GM12878 (cell line): ENCODE data around the gene LDLRAP1. TPM values are rescaled to one million over a fixed set of nuclear protein-coding genes. Genes with fewer than 3 reads are reported as not detected.
"Not testable (repeated sequence)": the region's sequence is repeated elsewhere in the genome, so short reads cannot be mapped to it uniquely, and the experiment has no call there.

Experiments
- ATAC-seq: fragments of 200-7000 bp; cut with Tn5 transposase; 3 replicates; pipeline ENCODE4 v1.9.1; 2020; ENCODE audit warnings: mild to moderate bottlenecking, moderate library complexity
- BruUV-seq: library from RNA; stranded (reverse); fragments of 400-500 nt; replicated peaks from 2 replicates; lab custom pipeline; 2021; lab: Mats Ljungman, UMichigan
- CTCF ChIA-PET: fragments of 300-600 bp; sonication (Branson Sonifier 250); formaldehyde crosslinking; extraction: SDS; loops from one replicate; lab custom pipeline; 2021; ENCODE audit warnings: inconsistent platforms; lab: Yijun Ruan, JAX
- POLR2A ChIA-PET: fragments of 350-600 bp; formaldehyde crosslinking; extraction: SDS; loops from one replicate; lab custom pipeline; 2021; ENCODE audit warnings: inconsistent platforms; lab: Charles Lee
- RAD21 ChIA-PET: fragments of 300-600 bp; sonication (Branson Sonifier 250); formaldehyde crosslinking; loops from one replicate; lab custom pipeline; 2023; ENCODE audit warnings: antibody characterized with exemption; ENCODE audit not compliant: unreplicated experiment; lab: Charles Lee
- SMC1A ChIA-PET: fragments of 300-600 bp; sonication (Branson Sonifier 250); formaldehyde crosslinking; loops from one replicate; lab custom pipeline; 2023; ENCODE audit not compliant: unreplicated experiment, uncharacterized antibody; lab: Charles Lee
- DNase-seq: peaks from one replicate; pipeline ENCODE4 v3.0.0-alpha.2; 2011; ENCODE audit warnings: low read depth, low spot score
- FAIRE-seq: peaks from 3 replicates; lab custom pipeline; 2011; peaks lifted over from hg19 to GRCh38; lab: Jason Lieb, UNC
- H2AFZ ChIP-seq: 2 replicates; pipeline ENCODE4 v1.6.0; 2011; ENCODE audit warnings: low read depth, low read length, control low read depth; ENCODE audit not compliant: control insufficient read depth
- H3K27ac ChIP-seq: 2 replicates; pipeline ENCODE4 v1.5.1; 2011; ENCODE audit warnings: control low read depth; ENCODE audit not compliant: control insufficient read depth, insufficient read depth
- H3K27me3 ChIP-seq, 2 experiments: replicated peaks in 1 of 2; 2 replicates each; pipeline versions ENCODE4 v1.6.0 to v1.6.1; 2011; ENCODE audit warnings: low read length in 1 of 2; ENCODE audit not compliant: control insufficient read depth in 2 of 2, insufficient read depth in 2 of 2
- H3K36me3 ChIP-seq, 2 experiments: 2 replicates each; pipeline ENCODE4 v1.5.1; 2011; ENCODE audit warnings: low read length in 1 of 2; ENCODE audit not compliant: control insufficient read depth in 2 of 2, insufficient read depth in 2 of 2
- H3K4me1 ChIP-seq: 2 replicates; pipeline ENCODE4 v1.6.1; 2011; ENCODE audit warnings: mild to moderate bottlenecking, low read length, moderate library complexity, mixed read lengths; ENCODE audit not compliant: control insufficient read depth, insufficient read depth
- H3K4me2 ChIP-seq: 2 replicates; pipeline ENCODE4 v1.6.0; 2011; ENCODE audit warnings: control low read depth; ENCODE audit not compliant: control insufficient read depth, insufficient read depth
- H3K4me3 ChIP-seq: fragments of 200-600 bp; sonication (generic); 2 replicates; pipeline ENCODE4 v1.5.1; 2016
- H3K79me2 ChIP-seq: 2 replicates; pipeline ENCODE4 v1.6.0; 2011; ENCODE audit warnings: low read length; ENCODE audit not compliant: control insufficient read depth, insufficient read depth
- H3K9ac ChIP-seq: 2 replicates; pipeline ENCODE4 v1.8.0; 2011; ENCODE audit warnings: low read length, control low read depth, mixed read lengths; ENCODE audit not compliant: control insufficient read depth, insufficient read depth
- H3K9me3 ChIP-seq: replicated peaks from 3 replicates; pipeline ENCODE4 v1.5.1; 2011; ENCODE audit warnings: mild to moderate bottlenecking, low read length; ENCODE audit not compliant: control insufficient read depth, insufficient read depth
- H4K20me1 ChIP-seq: 2 replicates; pipeline ENCODE4 v1.6.0; 2011; ENCODE audit not compliant: control insufficient read depth, insufficient read depth
- FOXM1 ChIP-seq: IDR thresholded peaks from 2 replicates; pipeline ENCODE4 v1.6.1; 2012; ENCODE audit warnings: low read depth, mild to moderate bottlenecking, inconsistent platforms, low read length, moderate library complexity
- HCFC1 ChIP-seq: fragments of 150-350 bp; IDR thresholded peaks from 2 replicates; pipeline ENCODE4 v1.6.1; 2014; ENCODE audit warnings: low read length
- SPI1 ChIP-seq: IDR thresholded peaks from 2 replicates; pipeline ENCODE4 v1.6.1; 2011; ENCODE audit warnings: low read depth, mild to moderate bottlenecking, low read length, moderate library complexity, borderline replicate concordance; ENCODE audit not compliant: insufficient read depth
- WGBS: methylation state at CpG from one replicate; pipeline ENCODE4 v1.1.6; 2016; ENCODE audit warnings: low lambda C conversion rate; ENCODE audit not compliant: insufficient replicate concordance, insufficient coverage; ENCODE audit errors: missing lambda C conversion rate; 5-methylcytosine and 5-hydroxymethylcytosine counted together
- in situ Hi-C: fragments of 300-500 bp; cut with MboI; formaldehyde crosslinking; loops from 9 replicates; pipeline ENCODE4 v1.14.3; 2018; ENCODE audit warnings: mixed read lengths
- intact Hi-C: fragments of 100-400 bp; cut with micrococcal nuclease; formaldehyde crosslinking; loops from one replicate; pipeline ENCODE4 v1.14.2; 2022; ENCODE audit not compliant: unreplicated experiment
- polyA plus RNA-seq, 11 experiments: library from polyadenylated mRNA; depleted of rRNA in 4 of 11; unstranded in 6 of 11; stranded (reverse) in 5 of 11; fragments of >200 nt; fragmentation: Nextera tagmentation in 4 of 11; fragmentation: Illumina TruSeq in 1 of 11; extraction: Ambion mirVana in 4 of 11; extraction: Trizol in 1 of 11; gene quantifications; 1 replicate in 1 of 11; 2 replicates in 10 of 11; pipeline versions ENCODE4 v1.2.1 to v1.2.3, GENCODE V29; 2011 to 2016; ENCODE audit warnings: inconsistent platforms in 2 of 11, missing spikeins in 2 of 11, low read depth in 1 of 11
- total RNA-seq, 4 experiments: library from RNA; depleted of rRNA in 3 of 4; stranded (reverse); fragments of >200 nt in 3 of 4; fragmentation: Illumina TruSeq in 1 of 4; extraction: Trizol in 1 of 4; gene quantifications; 2 replicates each; pipeline versions ENCODE4 v1.2.1 to v1.2.3, GENCODE V29; 2013 to 2021

Gene LDLRAP1
- total and polyA plus RNA-seq, 10 of the 15 experiments (the other 5 are each of a cell fraction or from before 2014, with no cell fraction given), result 0.43 to 37.6 (median 22.0) TPM

DNA sequence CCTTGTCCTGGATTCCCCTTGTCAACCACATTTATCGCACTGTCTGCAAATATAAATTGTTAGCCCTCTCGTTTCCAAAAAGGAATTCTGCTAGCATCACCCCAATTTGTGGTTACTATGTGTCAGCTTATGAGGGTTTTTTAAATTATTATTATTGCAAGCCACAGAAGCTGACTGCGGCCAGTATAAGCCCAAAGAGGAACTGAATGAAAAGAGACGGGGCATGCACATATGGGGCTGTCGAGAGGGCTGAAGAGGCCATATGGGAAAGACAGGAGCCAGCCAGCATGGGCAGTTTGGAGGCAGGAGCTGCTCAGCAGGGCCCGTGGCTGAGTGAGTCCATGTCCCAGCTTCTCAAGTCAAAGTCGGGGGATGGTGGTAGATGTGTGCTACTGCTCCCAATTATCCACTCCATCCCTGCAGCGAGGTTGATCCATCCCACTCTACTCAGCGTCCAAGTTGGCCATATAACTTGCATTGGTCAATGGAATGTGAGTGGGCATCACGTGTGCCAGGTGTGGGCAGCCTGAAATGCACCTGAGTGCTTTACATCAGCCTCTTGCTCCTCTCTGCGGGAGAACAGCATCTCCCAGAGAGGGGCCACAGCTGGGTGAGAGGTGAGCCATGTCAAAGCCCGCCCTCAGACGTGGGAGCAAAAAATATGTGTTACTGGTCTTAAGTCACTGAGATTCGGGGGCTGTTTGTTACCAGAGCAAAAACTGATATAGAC, 37.6 kb upstream of the LDLRAP1 start:
- Histone ChIP-seq H3K27me3 (no peaks in the 10 kb centered on the region), H3K9me3 (no peaks in the 10 kb centered on the region), H3K4me3 (no peak overlapping the region), H2AFZ (no peak overlapping the region), H3K79me2 (no peaks in the 10 kb centered on the region), H3K4me1 (no peaks in the 10 kb centered on the region), H4K20me1 (no peaks in the 10 kb centered on the region), H3K27ac (no peak overlapping the region), H3K36me3 (peaks cover 0 to 2% of the 10 kb centered on the region in 2 experiments; a peak in 2 of 4 replicates), H3K9ac (no peak overlapping the region), H3K4me2 (no peak overlapping the region)
- no peak for TF ChIP-seq FOXM1
- no peak for TF ChIP-seq HCFC1
- peak; percentile 26; the same call in 1 of the 2 replicates for TF ChIP-seq SPI1
- no TSS peak for BruUV-seq
- intact Hi-C loops (no loop called here), in situ Hi-C loops (no loop called here)
- DNase-seq, result no peak
- ChIA-PET POLR2A (no interaction called here), SMC1A (interaction anchor here (2.2 to 4.9 kb wide), 2 partner anchors 14 to 304 kb away, joined by 14 to 24 read pairs; no protein-coding TSS in a partner anchor), CTCF (interaction anchor here (1.6 to 6.4 kb wide), 5 partner anchors 13 to 304 kb away, joined by 3 to 61 read pairs (median 10); no protein-coding TSS in a partner anchor), RAD21 (interaction anchor here (0.6 to 1.2 kb wide), 4 partner anchors 102 to 904 kb away, joined by 3 to 4 read pairs (median 4); no protein-coding TSS in a partner anchor)
- WGBS, result 55% methylated on average over 14 of the region's 14 CpGs
- ATAC-seq, result no peak
- no peak for FAIRE-seq

- H3K4me1 ChIP-seq, H3K27me3 ChIP-seq, H3K4me2 ChIP-seq, H3K79me2 ChIP-seq, H3K4me3 ChIP-seq, H3K27ac ChIP-seq, ATAC-seq, POLR2A ChIA-PET, RAD21 ChIA-PET, H3K36me3 ChIP-seq, BruUV-seq, SMC1A ChIA-PET, intact Hi-C loops, H2AFZ ChIP-seq, DNase-seq, FAIRE-seq, H3K9me3 ChIP-seq, H3K9ac ChIP-seq, in situ Hi-C loops, H4K20me1 ChIP-seq: not testable (repeated sequence)
- CTCF ChIA-PET, result interaction anchor here (1.6 to 6.4 kb wide), 3 partner anchors 12 to 20 kb away, joined by 3 to 61 read pairs (median 10); no protein-coding TSS in a partner anchor
- WGBS, result 64% methylated on average over 22 of the region's 37 CpGs
These were observed 36.6 kb upstream of the LDLRAP1 start for GRCh38 chr1:25506566-25507463.
